ENCODE data around the gene RCE1.

- TF ChIP-seq POLR2AphosphoS5 (IDR thresholded peaks at IDR 0.05; ENCODE audit: borderline replicate concordance, low read depth, low read length) (no peak), EZH2 (IDR thresholded peaks at IDR 0.05) (no peak), FOXP2 (optimal IDR thresholded peaks at IDR 0.05; ENCODE audit: control extremely low read depth, extremely low read length, insufficient read depth) (no peak)
These were observed 50.9 kb downstream of the RCE1 start for GRCh38 chr11:66894141-66894540.

Data from SK-N-MC (cell line).